Stimulated activated CD4-positive, alpha-beta T cell treated with anti-CD3 and anti-CD28 coated beads, Interleukin-4, amount 100 ng/mL, for 24 hours (primary cell): ENCODE measurements around the gene ROBO1.

Experiments
- DNase-seq: peaks from one replicate; pipeline ENCODE4 v3.0.0-alpha.2; 2020

The ROBO1 gene

DNA sequence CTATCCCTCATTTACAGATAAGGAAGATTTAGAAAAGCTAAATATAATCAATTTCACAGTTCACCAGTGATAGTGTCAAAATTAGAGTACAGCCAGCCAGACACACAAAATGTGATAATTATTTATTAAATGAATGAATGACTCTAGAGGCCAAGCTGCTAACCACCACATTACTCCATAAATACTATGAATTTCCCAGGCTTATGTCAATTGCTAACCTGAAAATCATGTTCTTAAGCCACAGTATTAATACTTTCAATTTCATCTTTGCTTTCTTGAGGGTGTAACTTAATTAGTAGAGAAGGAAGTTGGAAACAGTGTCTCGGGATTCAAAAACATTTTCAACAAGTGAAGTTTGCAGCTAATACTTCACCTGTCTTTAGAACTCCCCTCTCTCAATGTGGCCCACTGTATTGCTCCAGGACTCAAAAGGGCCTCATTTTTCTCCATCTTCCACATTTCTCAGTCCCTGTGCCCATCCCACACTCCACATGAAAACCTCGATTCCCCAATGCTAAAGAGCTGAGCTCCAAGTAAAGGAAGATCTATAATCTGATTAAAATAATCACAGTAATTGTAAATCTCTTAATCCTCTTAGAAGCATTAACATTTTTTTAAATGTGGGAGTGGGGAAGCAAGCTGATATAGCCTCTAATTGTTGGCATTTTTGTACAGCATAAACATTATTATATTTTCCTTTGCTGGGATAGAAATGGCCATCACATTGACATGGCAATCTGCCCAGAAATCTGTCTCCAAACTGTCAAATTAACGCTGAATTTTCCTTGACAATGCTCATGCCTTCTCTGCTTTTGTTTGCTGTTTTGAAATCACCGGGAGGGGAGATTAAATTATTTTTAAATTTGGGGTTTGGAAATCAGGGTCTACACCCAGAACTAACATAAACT is 765.1 kb downstream of the ROBO1 start:
- no peak for DNase-seq

DNA sequence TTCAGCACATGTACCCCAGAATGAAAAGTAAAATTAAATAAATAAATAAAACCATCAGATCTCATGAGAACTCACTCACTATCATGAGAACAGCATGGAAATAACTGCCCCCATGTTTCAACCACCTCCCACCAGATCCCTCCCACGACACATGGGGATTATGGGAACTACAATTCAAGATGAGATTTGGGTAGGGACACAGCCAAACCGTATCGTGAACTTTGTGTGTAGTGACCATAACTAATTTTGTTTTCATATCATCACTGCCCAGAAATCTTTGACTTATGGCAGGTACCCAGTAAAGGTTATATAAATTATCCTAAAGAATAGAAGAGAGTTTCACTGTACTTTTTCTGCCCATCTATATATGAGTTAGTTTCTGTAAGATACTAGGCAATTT is 766.5 kb downstream of the ROBO1 start:
- DNase-seq = no peak

DNA sequence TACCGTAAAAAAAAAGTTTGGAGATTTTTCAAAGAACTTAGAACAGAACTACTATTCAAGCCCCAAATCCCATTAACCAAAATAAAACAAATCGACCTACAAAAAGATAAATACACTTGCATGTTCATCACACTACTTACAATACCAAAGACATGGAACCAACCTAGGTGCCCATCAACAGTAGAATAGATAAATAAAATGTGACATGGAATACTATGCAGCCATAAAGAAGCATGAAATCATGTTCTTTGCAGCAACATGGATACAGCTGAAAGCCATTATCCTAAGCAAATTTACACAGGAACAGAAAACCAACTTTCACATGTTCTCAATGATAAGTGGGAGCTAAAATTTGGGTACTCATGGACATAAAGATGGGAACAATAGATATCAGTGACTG is 768.7 kb downstream of the ROBO1 start:
- DNase-seq = no peak

DNA sequence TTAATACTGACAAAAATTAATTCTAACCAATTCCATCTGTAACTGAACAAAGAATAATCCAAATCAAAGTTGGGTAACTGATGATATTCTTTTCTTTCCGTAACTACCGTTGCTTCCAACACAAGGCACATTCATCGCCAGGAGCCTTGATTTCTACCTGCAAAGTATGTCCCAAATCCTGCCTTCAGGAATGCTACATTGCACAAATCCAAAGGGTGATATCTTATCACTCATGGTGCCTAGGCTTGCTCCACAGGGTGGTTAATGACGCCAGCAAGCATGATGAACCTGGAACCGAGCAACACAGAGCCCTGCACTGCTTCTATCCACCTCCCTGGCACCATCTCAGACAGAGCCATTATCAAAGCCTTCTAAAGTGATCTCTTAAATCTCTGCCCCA is 772.7 kb downstream of the ROBO1 start:
- no peak for DNase-seq

DNA sequence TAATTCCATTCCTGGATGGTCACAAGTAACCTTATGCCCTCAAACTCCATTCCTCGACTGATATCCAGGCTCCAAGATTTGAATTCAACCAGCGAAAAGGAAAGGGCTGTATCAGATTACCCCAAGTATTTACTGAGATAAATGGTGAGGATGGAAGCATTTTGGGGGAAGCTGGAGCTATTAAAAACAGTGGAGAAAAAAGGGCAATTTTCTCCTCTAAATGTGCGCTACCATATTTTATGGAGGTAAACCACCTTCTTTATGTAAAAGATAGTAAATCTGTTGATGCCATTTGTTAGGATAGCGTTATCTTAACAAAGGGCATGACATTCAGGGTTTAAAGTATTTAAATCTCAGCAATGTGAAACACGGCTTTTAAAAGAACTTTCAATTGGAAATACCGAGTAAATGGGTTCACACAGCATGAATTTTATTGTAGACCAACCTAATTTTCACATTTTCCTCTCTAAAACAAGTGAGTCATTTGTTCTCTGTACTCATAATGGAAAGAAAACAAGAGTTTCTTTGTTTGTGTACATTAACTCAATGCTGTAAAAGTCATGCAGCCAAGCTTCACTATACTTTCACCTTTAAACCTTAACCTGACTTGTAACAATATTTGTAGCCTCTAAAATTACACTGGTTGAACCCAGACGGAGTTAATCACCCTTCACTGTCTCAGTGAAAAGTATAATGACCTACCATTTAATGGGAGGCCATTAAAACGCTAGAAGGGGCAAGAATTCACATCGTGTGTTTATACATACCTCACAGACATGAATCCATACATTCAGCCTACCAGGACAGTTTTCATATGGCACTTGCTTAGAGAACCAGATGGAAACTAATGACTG is 773.4 kb downstream of the ROBO1 start:
- no peak for DNase-seq

DNA sequence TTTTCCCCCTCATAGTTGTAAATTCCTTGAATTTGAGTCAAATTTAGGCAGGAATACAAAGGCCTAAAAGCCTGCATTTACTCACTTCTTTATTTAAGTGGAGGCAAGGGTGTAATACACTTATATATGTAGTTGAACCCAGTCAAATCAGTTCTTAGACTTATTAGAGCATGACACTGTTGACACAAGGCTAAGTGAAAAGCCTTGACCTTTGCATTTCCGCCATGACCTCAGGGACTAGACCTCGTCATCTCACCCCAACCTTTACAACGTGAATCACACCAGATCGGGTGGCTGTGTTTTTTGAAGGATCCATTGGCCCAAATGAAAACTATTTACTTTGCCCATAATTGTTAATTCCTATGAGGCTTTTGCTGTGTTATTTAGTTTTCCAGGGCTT is 774.4 kb downstream of the ROBO1 start:
- no peak for DNase-seq

DNA sequence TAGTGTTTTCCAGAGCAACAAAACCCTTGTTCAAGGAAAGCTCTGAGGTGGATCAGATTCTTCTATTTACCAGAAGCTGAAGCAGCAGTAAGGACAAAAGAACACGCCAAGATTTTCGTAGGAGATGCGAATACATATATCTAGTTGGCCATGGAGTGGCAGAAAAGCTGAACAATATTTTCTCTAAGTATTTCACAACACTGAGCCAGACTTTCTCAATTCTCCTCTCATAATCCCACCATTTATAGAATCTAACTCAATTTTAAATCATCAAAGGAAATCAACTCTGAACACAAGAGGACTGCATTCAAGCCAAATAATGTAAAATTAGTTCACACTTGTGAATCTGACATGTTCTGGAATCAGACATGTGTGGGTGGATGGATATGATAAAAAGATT is 775.0 kb downstream of the ROBO1 start:
- no peak for DNase-seq

DNA sequence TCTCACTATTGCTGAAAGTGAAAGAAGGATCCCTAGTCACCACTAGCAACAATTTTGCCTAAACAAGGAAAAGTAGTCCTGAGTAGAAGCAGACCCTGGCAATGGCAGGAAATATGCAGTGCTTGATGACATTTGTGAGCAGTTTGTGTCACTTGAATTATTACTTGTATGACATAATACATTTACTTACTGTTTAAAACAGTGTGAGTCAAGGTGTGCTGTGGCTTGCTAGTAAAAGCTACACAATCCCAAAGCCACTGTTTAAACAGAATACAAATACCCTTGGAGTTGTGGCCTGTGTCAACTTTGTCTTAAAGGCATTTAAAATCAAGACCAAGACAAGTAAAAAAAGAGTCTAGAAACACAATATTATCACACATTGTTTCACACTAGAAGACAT is 775.4 kb downstream of the ROBO1 start:
- no peak for DNase-seq

DNA sequence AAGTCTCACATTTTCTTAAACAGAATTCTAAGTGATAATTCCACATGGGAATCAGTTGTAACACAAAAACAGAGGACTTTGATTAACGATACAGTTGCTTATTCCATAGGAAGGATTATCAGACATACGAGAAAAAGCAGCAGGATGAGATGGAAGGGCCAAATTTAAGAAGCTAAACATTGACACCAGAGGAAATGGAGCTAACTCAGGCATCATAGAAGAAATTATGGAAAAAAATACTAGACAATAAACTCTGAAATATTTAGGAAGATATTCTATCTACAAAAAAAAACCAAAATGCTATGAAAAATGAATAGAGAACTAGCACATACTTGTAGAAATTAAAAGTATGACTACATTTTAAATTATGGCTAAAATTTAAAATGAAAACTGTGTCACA is 776.1 kb downstream of the ROBO1 start:
- DNase-seq = no peak

DNA sequence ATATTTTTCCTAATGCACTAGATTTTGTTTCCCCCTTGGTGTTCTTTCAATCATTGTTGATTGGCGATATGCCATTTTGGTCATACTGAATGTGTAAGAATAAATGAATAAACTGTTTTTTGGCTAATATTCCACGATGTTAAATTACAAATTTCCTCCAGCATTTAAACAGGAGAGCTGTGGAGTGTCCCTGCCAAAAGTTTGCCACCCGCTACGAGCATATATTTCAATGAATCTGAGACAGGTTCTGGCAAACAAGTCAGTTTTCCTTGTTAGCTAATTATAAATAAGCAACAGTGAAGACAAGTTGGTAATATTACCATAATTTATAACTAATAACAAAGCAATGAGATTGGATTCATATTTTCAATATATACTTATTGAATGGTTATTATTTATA is 777.6 kb downstream of the ROBO1 start:
- no peak for DNase-seq

DNA sequence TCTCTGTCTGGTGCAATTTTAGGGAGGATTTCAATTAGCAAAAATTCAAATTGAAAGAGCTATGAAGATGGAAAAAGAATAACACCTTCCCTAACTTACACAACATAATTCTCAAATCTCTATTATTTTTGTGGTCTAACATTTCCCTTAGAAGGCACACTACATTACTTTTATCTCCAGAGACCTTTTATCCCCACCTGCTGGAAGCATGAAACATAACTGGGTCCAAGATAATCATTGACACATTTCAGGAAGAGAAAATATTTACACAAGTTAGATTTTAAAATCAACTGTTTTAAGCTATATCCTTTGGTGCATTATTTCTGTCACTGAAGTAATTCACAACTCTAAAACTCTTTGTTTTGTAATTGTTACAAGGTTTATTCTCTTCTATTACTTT is 779.5 kb downstream of the ROBO1 start:
- no peak for DNase-seq

DNA sequence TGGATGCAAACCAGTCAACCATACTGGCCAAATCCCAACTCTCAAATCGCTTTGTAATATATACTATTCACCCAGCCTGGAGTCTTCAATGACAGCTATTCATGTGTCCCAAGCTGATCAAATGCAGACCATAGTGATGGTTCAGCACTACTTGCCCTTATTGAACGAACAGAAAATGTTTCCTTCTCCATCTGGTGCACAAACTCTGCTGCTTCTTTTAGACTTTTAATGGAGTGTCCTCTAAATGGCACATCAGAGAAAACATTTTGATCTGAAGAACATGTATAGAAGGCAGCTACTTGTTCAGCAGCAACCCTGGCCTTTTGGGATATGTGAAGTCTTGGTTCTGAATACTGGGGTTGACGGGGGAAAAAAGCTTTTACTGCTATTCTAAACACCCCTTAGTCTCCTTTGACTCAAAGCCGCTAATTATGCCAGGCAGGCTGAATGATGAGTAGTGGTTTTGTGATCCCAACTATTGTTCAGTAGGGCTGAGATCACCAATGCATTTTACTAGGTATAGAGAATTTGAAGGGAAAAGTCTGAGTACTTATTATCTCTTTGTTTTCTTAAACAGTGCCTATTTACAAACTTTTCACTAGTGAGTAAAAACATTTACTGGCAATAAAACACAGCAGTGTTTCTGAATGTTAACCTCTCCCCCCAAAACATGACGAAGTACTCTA is 781.2 kb downstream of the ROBO1 start:
- DNase-seq = no peak

DNA sequence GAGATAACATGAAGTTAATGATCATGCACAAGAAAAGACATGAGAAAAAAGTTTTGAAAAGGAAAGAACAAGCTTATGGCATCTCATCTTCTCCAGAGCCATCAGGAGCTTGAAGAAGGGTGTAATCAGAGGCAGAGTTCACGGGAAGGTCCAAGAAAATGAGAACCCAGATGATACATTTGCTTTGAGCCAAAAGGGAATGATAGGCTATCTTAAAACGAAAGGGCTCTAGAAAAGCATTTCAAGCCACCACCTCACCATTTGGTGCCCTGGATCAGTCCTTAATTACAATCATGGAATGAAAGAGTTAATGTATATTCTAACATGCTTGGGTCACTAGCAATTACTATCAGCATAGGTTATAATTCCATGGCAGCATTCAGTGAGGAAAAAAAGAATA is 781.8 kb downstream of the ROBO1 start:
- no peak for DNase-seq

DNA sequence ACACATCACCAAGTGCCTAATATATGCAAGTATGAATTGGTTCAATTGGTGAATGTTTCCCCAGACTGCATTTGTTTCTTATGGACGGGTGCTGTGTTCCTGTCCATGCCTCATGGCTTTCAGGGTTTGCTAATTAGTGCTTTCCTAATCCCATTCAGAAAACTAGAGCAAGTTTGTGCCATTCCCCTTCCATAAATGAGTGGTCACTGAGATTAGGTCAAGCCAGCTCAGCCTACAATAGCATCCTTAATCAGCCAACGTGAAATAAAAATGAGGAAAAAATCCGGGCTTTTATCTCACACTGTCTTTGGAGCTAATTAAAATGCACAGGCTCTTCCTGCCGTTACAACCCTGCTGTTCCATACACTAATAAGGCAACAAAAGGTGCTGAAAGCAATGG is 788.8 kb downstream of the ROBO1 start:
- DNase-seq = no peak

DNA sequence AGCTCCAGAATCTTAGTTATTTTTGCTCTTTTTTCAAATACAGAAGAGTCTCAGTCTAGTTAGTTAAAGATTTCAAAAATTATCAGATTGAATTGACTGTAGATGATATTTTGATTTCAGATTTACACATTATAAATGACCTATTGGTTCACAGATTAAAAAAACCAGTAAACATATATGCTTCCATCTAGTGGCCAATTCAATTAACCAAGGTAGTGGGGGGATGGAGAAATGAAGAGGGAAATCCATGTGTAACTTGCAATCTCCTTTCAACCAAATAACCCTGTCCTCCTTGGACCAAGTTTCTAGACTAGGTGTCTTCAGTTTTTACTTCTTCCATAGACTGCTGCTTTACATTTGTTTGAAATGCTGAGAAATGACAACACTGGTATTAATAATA is 789.8 kb downstream of the ROBO1 start:
- no peak for DNase-seq

DNA sequence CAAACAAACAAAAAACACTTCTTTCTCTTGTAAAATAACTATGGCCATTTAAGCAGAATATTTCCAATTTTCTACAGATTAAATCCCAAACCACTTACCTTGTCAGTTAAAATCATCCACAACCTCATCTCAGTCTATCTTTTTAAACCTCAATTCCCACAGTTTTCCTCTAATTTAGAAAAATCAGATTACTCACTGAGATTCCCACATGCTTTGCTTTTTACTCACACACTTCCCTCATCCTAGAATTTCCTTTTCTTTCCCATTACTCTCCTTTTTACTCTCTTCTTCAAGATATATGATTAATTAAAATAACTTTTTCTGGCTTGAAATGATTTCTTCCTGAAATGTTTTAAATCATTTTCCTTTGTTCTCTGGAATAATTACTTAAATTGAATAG is 790.7 kb downstream of the ROBO1 start:
- no peak for DNase-seq

DNA sequence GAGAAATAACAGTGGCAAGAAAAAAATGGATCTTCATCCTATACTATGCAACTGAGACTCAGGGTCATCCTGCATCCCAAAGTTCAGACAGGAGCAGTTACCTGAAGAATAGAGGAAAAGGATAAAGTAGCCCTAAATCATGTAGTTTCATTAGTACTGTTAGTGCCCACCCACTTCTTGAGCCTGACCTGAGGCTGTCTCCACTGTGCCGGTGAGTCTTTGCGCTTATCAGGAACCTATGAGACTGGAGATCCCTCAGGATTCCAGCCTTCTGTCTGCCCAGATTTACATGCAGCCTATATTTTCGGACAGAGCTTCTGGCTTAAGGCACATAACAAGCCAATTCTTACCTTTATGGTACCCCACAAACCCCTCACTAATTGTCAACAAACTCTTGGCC is 791.6 kb downstream of the ROBO1 start:
- DNase-seq = no peak

DNA sequence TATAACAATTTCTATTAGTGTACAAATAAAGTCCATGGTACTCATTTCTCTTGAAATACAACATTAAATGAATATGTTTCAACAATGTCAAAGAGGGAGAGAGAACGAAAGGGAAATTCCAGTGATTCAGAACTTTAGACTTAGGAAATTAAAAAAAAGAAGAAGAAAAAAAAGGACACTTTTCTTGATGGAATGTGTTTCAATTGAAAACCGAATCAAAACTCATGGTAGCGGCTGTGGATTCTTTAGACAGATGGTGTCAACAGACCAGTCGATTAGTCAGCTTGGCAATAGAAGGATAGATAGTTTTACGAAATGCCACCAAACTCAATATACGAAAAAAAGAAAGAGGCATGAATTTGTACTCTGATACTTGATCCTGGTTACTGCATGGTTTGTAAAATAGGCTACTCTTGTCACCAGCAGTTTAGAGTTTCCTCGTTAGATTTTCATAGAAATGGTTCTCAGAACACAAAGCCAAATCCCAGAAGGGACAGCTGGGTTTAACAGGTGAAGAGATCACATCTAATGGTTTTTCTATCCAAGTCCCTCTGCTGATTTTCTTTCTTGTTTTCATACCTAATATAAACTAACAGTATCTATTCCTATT is 793.5 kb downstream of the ROBO1 start:
- DNase-seq = no peak

DNA sequence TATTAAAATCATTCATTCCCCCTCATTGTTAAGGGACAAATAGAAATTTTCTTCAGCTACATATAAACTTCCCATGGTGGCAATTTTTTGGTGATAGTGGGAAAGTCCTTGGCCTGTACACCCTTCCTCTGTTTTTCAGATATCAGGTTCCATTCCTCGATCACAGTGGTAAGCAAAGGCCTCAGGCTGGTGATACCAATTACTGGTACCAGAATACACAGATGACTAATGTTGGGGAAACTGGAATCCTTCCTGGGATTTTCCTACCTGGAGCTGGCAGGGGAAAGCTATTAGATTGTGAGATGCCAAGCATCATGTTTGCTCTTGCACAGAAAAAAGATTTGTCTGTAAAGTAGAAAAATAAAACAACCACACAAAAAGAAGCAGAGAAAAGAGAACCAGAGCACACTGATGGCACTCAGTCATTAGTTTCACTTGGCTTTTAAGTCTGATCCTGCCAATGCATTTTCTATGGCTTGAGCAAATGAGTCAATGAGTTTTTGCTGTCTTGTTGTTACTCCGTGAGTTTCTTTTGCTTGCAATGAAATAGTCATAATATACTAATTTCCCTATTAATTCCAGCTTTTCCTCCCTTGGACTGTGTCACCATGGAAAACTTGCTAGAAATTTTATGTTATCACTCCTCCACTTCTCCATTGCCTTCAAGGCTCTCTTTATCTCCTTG is 795.0 kb downstream of the ROBO1 start:
- DNase-seq = no peak

DNA sequence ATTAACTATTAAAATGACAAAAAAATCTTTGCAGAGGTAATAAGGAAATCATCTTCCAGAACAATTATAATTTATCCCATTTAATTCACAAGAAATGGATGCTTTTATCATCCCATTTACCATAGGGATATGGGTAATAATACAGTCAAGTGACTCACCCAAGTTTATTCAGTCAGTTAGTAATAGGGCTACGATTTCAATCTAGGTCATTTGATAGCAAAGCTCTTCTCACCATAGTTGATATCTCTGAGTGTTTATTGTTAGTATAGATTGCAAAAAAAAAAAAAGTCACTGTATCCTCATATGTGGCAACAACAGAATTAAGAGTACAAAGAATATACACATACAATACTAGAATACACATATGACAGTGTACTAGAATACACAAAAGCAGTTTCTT is 797.1 kb downstream of the ROBO1 start:
- DNase-seq = no peak

DNA sequence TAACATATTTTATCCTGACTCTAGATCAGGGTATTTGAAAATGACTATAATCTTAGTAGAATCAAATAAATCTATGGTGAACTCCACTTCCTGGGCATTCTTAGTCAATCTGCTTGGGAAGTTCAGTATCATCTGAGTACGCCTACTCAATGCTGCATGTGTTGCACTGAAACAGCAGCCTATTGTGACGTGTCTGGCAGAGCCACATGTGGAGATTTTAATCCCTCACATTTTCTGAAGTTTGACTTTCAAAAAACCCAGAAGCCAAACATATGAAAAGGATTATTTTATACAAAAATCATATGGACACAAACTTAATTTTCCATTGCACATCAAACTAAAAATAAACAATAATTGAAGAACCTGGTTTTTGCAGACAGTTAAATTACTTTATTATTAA is 798.3 kb downstream of the ROBO1 start:
- no peak for DNase-seq

DNA sequence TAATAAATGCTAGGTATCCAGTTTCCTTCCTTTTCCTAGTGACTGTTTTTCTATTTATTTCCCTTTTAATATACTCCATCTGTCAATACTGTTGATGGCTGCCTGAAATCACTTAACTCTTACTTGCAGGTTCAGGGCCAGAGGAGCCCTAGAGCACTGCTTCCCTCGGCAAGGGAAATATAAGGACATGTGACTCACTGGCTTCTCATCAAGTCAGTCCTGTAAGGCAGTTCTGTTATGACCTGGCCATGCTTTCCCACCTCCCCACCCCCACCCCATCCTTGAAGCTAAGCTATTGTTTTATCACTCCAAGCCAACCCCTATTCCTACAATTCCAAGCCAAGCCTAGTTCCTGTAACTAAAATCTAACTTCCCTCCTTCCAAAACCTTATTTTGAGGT is 800.7 kb downstream of the ROBO1 start:
- DNase-seq = no peak

DNA sequence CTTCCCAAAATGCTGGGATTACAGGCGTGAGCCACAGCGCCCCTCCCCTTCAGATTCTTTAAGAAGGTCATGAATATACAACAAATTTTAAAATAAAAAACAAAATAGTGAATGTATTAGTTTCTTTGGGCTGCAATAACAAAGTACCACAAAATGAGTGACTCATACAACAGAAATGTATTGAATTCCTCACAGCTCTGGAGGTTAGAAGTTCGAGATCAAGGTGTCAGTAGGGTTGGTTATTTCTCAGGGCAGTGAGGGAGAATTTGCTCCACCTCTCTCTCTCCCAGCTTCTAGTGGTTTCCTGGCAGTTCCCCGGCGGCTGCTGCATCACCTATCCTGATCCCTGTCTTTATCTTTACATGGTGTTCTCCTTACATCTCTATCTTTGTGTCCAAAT is 804.0 kb downstream of the ROBO1 start:
- no peak for DNase-seq
